K562 treated with DMSO at 1 percent for 4 hours (cell line): ENCODE data around the gene BEND2. TPM values are rescaled to one million over a fixed set of nuclear protein-coding genes. Genes with fewer than 3 reads are reported as not detected.

Experiments
- total RNA-seq: library from RNA; unstranded; fragments of 300-600 nt; gene quantifications from 2 replicates; pipeline ENCODE4 v1.2.3, GENCODE V29; 2022; ENCODE audit not compliant: insufficient read depth

BEND2 gene
- total RNA-seq, result not detected in 2 replicates

GRCh38 chrX:18220786-18221185, at the start of gene BEND2:
Gene BEND2 (minus strand): TSS chrX:18220886. CDS start chrX:18220750, 136 bp downstream.

Other genes starting within 250 kb of the BEND2 start
- gene SCML2, start 133.8 kb upstream of the BEND2 start, total RNA-seq, result 8.3 and 11.3 TPM in 2 replicates
- 0.18 TPM in 1 of 2 replicates, not detected in the other for gene CDKL5, start 204.7 kb upstream of the BEND2 start, total RNA-seq